Measurements from ENCODE around the gene RFESD.

DNA sequence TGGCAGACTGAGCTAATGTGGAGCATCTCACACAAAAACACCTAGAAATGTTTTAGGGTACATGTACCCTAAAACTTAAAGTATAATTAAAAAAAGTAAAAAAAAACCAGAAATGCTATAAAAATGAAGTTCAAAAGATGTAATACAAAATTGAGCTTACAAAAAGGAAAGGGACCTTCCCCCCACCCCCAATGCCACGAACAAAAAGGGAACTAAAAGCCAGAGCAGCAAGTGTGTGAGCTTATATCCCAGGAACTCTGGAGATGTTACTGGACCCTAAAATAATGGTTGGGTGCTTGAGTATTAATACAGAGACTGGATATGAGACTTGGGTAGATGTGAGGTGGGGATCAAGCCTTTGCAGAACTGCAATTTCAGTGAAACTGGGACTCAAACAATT, 25.2 kb downstream of the RFESD start:
- no peak for TF ChIP-seq CTCF (IDR thresholded peaks at IDR 0.05)
- TF ChIP-seq POLR2AphosphoS5 (IDR thresholded peaks at IDR 0.05), result no peak
